ENCODE data around the gene NDUFA13. TPM values are rescaled to one million over a fixed set of nuclear protein-coding genes. Genes with fewer than 3 reads are reported as not detected.

Gene NDUFA13
- total RNA-seq, 1 donor from 2014 or later = 391 TPM

- Mint-ChIP-seq H3K9me3 (no peaks in the 10 kb centered on the region), H3K27me3 (no peaks in the 10 kb centered on the region), H3K36me3 (ENCODE audit: low read depth) (peaks cover 19% of the 10 kb centered on the region), H3K4me3 (no peak within 1 kb of the TSS), H3K27ac (no peak within 1 kb of the TSS), H3K4me1 (peaks cover 12% of the 10 kb centered on the region)
- intact Hi-C loops (cut with micrococcal nuclease) = no loop called here
- DNase-seq = no peak
These were observed 12.9 kb downstream of the NDUFA13 start, which contains the start of gene YJEFN3 for GRCh38 chr19:19528721-19529490. Gene YJEFN3, plus strand, starts transcription at chr19:19528911. Its CDS starts 22 bp downstream, at chr19:19528933.

GRCh38 chr19:19529783-19530422 is 13.9 kb downstream of the NDUFA13 start:
- no peak overlapping the region for H3K27ac Mint-ChIP-seq
- no peaks in the 10 kb centered on the region for H3K27me3 Mint-ChIP-seq
- peaks cover 23% of the 10 kb centered on the region for H3K36me3 Mint-ChIP-seq (ENCODE audit: low read depth)
- DNase-seq = no peak
- peaks cover 15% of the 10 kb centered on the region for H3K4me1 Mint-ChIP-seq
- intact Hi-C loops (cut with micrococcal nuclease) = loop anchor here (10.0 kb wide), 1 partner anchor 205 kb away; the partner anchor contains the start of gene ZNF14
- H3K4me3 Mint-ChIP-seq = no peak overlapping the region
- no peaks in the 10 kb centered on the region for H3K9me3 Mint-ChIP-seq

GRCh38 chr19:19530423-19530804 is 14.4 kb downstream of the NDUFA13 start:
- no peak overlapping the region for H3K27ac Mint-ChIP-seq
- no peak for DNase-seq
- intact Hi-C loops (cut with micrococcal nuclease) = loop anchor here (10.0 kb wide), 1 partner anchor 204 kb away; the partner anchor contains the start of gene ZNF14

GRCh38 chr19:19530889-19531288 is 14.9 kb downstream of the NDUFA13 start:
- Mint-ChIP-seq H3K4me3 (no peak overlapping the region), H3K36me3 (ENCODE audit: low read depth) (peaks cover 21% of the 10 kb centered on the region), H3K4me1 (peaks cover 15% of the 10 kb centered on the region), H3K27me3 (no peaks in the 10 kb centered on the region), H3K9me3 (no peaks in the 10 kb centered on the region), H3K27ac (peak overlapping the region; percentile 47)
- no peak for DNase-seq
- intact Hi-C loops (cut with micrococcal nuclease) = loop anchor here (10.0 kb wide), 1 partner anchor 204 kb away; the partner anchor contains the start of gene ZNF14

More at GRCh38 chr19:19530423-19530804, 14.4 kb downstream of the NDUFA13 start:
- H3K4me3 Mint-ChIP-seq = no peak overlapping the region
- peaks cover 21% of the 10 kb centered on the region for H3K36me3 Mint-ChIP-seq (ENCODE audit: low read depth)
- H3K9me3 Mint-ChIP-seq = no peaks in the 10 kb centered on the region
- no peaks in the 10 kb centered on the region for H3K27me3 Mint-ChIP-seq
- peaks cover 15% of the 10 kb centered on the region for H3K4me1 Mint-ChIP-seq

GRCh38 chr19:19531951-19532805 is 16.2 kb downstream of the NDUFA13 start:
- Mint-ChIP-seq H3K4me3 (peak overlapping the region; percentile 14), H3K36me3 (ENCODE audit: low read depth) (peaks cover 22% of the 10 kb centered on the region), H3K27ac (peak overlapping the region; percentile 47), H3K9me3 (no peaks in the 10 kb centered on the region), H3K27me3 (peaks cover 3% of the 10 kb centered on the region), H3K4me1 (peaks cover 16% of the 10 kb centered on the region)
- peak; percentile 96 for DNase-seq
- intact Hi-C loops (cut with micrococcal nuclease) = loop anchor here (1.0 to 10.0 kb wide), 3 partner anchors 22 to 203 kb away; partner anchors contain the start of gene ZNF14

GRCh38 chr19:19532806-19533701 is 17.0 kb downstream of the NDUFA13 start:
- H3K27me3 Mint-ChIP-seq = peaks cover 7% of the 10 kb centered on the region
- H3K36me3 Mint-ChIP-seq (ENCODE audit: low read depth) = peaks cover 20% of the 10 kb centered on the region
- no peak for DNase-seq
- intact Hi-C loops (cut with micrococcal nuclease) = loop anchor here (1.0 to 10.0 kb wide), 3 partner anchors 21 to 202 kb away; partner anchors contain the start of gene ZNF14
- no peaks in the 10 kb centered on the region for H3K9me3 Mint-ChIP-seq
- peaks cover 18% of the 10 kb centered on the region for H3K4me1 Mint-ChIP-seq
- H3K27ac Mint-ChIP-seq = no peak overlapping the region
- no peak overlapping the region for H3K4me3 Mint-ChIP-seq

- Mint-ChIP-seq H3K27ac (no peak overlapping the region), H3K27me3 (peaks cover 12% of the 10 kb centered on the region), H3K36me3 (ENCODE audit: low read depth) (peaks cover 20% of the 10 kb centered on the region), H3K4me3 (no peak overlapping the region), H3K9me3 (no peaks in the 10 kb centered on the region), H3K4me1 (peaks cover 22% of the 10 kb centered on the region)
- intact Hi-C loops (cut with micrococcal nuclease) = loop anchor here (10.0 kb wide), 1 partner anchor 201 kb away; the partner anchor contains the start of gene ZNF14
- no peak for DNase-seq
These were observed 17.8 kb downstream of the NDUFA13 start for GRCh38 chr19:19533841-19534240.

- no peak for DNase-seq
- Mint-ChIP-seq H3K36me3 (ENCODE audit: low read depth) (peaks cover 17% of the 10 kb centered on the region), H3K4me1 (peaks cover 23% of the 10 kb centered on the region), H3K9me3 (no peaks in the 10 kb centered on the region), H3K4me3 (no peak overlapping the region), H3K27ac (no peak overlapping the region), H3K27me3 (peaks cover 16% of the 10 kb centered on the region)
- intact Hi-C loops (cut with micrococcal nuclease) = loop anchor here (10.0 kb wide), 1 partner anchor 200 kb away; the partner anchor contains the start of gene ZNF14
These were observed 18.7 kb downstream of the NDUFA13 start for GRCh38 chr19:19534556-19535265.

- no peak overlapping the region for H3K27ac Mint-ChIP-seq
- H3K36me3 Mint-ChIP-seq (ENCODE audit: low read depth) = peaks cover 17% of the 10 kb centered on the region
- H3K9me3 Mint-ChIP-seq = no peaks in the 10 kb centered on the region
- peaks cover 23% of the 10 kb centered on the region for H3K4me1 Mint-ChIP-seq
- intact Hi-C loops (cut with micrococcal nuclease) = loop anchor here (10.0 kb wide), 1 partner anchor 199 kb away; the partner anchor contains the start of gene ZNF14
- H3K4me3 Mint-ChIP-seq = no peak overlapping the region
- peaks cover 16% of the 10 kb centered on the region for H3K27me3 Mint-ChIP-seq
- DNase-seq = no peak
These were observed 19.5 kb downstream of the NDUFA13 start for GRCh38 chr19:19535311-19536191.

- no peaks in the 10 kb centered on the region for H3K9me3 Mint-ChIP-seq
- H3K36me3 Mint-ChIP-seq (ENCODE audit: low read depth) = peaks cover 6% of the 10 kb centered on the region
- peaks cover 17% of the 10 kb centered on the region for H3K27me3 Mint-ChIP-seq
- H3K27ac Mint-ChIP-seq = peak overlapping the region; percentile 37
- H3K4me3 Mint-ChIP-seq = no peak overlapping the region
- peaks cover 23% of the 10 kb centered on the region for H3K4me1 Mint-ChIP-seq
- DNase-seq = no peak
- intact Hi-C loops (cut with micrococcal nuclease) = loop anchor here (10.0 kb wide), 1 partner anchor 197 kb away; the partner anchor contains the start of gene ZNF14
These were observed 21.3 kb downstream of the NDUFA13 start for GRCh38 chr19:19537075-19538048.

Measured in activated CD4-positive, alpha-beta T cell treated with anti-CD3 and anti-CD28 coated beads, Interleukin-2, amount 10 ng/mL, durations not matched to agents 24 days and 14 days (primary cell).